Stimulated activated CD4-positive, alpha-beta T cell treated with anti-CD3 and anti-CD28 coated beads, Interleukin-12 subunit alpha, Interleukin-12 subunit beta, amount 100 ng/mL, for 4 hours (primary cell): Measurements from ENCODE around the gene ZNF155.
"Not testable (repeated sequence)": the region's sequence is repeated elsewhere in the genome, so short reads cannot be mapped to it uniquely, and the experiment has no call there.

Experiments used
- DNase-seq: peaks from one replicate; pipeline ENCODE4 v3.0.0-alpha.2; 2020

ZNF155 gene

GRCh38 chr19:43983912-43984686 is at the start of gene ZNF155:
Gene ZNF155 (plus strand): TSS chr19:43984188. CDS start chr19:43988544, 4,356 bp downstream.
- DNase-seq: peak; percentile 59

- peak; percentile 81 for DNase-seq
Observed at GRCh38 chr19:43934985-43935708, 48.8 kb upstream of the ZNF155 start, which contains the start of gene ZNF45. Gene ZNF45 (minus strand): TSS chr19:43935282. CDS start chr19:43922185, 13,097 bp downstream.

- DNase-seq: no peak
Observed at GRCh38 chr19:43936188-43936587, 47.8 kb upstream of the ZNF155 start.

GRCh38 chr19:43939557-43940260 is 44.3 kb upstream of the ZNF155 start:
- no peak for DNase-seq

GRCh38 chr19:43940719-43941118 is 43.3 kb upstream of the ZNF155 start:
- no peak for DNase-seq

GRCh38 chr19:43941209-43941608 is 42.8 kb upstream of the ZNF155 start:
- DNase-seq: no peak

GRCh38 chr19:43947412-43947811 is 36.6 kb upstream of the ZNF155 start:
- DNase-seq: not testable (repeated sequence)

- not testable (repeated sequence) for DNase-seq
Observed at GRCh38 chr19:43949803-43950202, 34.2 kb upstream of the ZNF155 start.

GRCh38 chr19:43950834-43951645 is 32.9 kb upstream of the ZNF155 start, which contains the start of gene ZNF221:
Gene ZNF221 (plus strand): TSS chr19:43951228. CDS start chr19:43962727, 11,499 bp downstream.
- peak; percentile 54 for DNase-seq

- no peak for DNase-seq
Observed at GRCh38 chr19:43956827-43957226, 27.2 kb upstream of the ZNF155 start.

- DNase-seq: no peak
Observed at GRCh38 chr19:43957891-43958290, 26.1 kb upstream of the ZNF155 start.

GRCh38 chr19:43960411-43960810 is 23.6 kb upstream of the ZNF155 start:
- no peak for DNase-seq

GRCh38 chr19:43966079-43966694 is 17.8 kb upstream of the ZNF155 start:
- DNase-seq: no peak

GRCh38 chr19:43976732-43977131 is 7.3 kb upstream of the ZNF155 start:
- no peak for DNase-seq

- no peak for DNase-seq
Observed at GRCh38 chr19:43983544-43983911, 460 bp upstream of the ZNF155 start.

- no peak for DNase-seq
Observed at GRCh38 chr19:43984687-43985000, 656 bp downstream of the ZNF155 start.

GRCh38 chr19:43997631-43998290 is 13.8 kb downstream of the ZNF155 start:
- DNase-seq: no peak

GRCh38 chr19:44002212-44002565 is 18.2 kb downstream of the ZNF155 start:
- no peak for DNase-seq

GRCh38 chr19:44002566-44003460 is 18.8 kb downstream of the ZNF155 start, which contains the start of gene ZNF230:
Gene ZNF230 (plus strand): TSS chr19:44002957. CDS start chr19:44007079, 4,122 bp downstream.
- peak; percentile 69 for DNase-seq

GRCh38 chr19:44003461-44004009 is 19.5 kb downstream of the ZNF155 start:
- no peak for DNase-seq
